HG03064 (cell line): ENCODE measurements around the gene EML1.

Source experiments
- ATAC-seq: cut with Tn5 transposase; IDR thresholded peaks from one replicate; pipeline ENCODE4 v1.9.1; 2021; ENCODE audit warnings: low read depth; ENCODE audit not compliant: unreplicated experiment

Gene EML1

GRCh38 chr14:99802301-99803105, 9.3 kb downstream of the EML1 start:
- ATAC-seq, result no peak

GRCh38 chr14:99803106-99803775, 10.0 kb downstream of the EML1 start:
- no peak for ATAC-seq

DNA sequence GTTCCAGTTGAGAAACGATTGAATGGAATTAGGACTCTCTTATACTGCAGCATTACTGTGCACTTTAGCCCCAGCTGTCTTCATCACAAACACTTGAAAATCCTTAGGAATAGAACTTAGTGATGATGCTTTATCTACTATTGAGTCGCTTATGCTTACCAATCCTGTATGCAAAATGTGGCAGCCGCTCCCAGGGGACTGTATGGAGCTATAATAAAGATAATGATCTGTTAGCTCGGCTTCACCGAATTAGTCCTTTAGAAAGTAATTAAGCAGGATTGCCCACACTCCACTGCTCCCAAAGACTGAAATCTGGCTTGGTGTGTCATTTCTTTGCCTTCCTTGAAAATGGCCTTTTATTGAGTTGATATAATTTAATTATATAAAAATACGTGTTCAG, 10.6 kb downstream of the EML1 start:
- no peak for ATAC-seq

- ATAC-seq, result no peak
Measured at GRCh38 chr14:99805757-99806439, 12.7 kb downstream of the EML1 start.

DNA sequence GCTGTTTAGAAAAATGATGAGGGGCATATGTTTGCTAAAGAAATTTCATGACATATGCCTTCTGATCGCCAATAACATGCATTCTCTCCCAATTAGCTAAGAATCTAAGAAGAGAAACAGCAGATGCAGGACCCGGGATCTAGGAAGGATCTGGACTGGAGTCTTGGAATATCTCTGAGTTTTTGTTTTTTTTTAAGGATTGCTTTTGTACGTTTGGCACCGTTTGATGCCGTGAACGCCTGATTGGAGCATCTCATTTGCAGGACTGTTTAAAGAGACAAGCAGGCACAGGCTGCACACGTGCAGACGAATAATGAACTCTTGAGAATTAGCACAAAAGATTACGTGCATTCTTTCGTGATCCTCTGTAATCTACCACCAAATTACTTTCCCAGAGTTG, 13.6 kb downstream of the EML1 start:
- ATAC-seq, result no peak

DNA sequence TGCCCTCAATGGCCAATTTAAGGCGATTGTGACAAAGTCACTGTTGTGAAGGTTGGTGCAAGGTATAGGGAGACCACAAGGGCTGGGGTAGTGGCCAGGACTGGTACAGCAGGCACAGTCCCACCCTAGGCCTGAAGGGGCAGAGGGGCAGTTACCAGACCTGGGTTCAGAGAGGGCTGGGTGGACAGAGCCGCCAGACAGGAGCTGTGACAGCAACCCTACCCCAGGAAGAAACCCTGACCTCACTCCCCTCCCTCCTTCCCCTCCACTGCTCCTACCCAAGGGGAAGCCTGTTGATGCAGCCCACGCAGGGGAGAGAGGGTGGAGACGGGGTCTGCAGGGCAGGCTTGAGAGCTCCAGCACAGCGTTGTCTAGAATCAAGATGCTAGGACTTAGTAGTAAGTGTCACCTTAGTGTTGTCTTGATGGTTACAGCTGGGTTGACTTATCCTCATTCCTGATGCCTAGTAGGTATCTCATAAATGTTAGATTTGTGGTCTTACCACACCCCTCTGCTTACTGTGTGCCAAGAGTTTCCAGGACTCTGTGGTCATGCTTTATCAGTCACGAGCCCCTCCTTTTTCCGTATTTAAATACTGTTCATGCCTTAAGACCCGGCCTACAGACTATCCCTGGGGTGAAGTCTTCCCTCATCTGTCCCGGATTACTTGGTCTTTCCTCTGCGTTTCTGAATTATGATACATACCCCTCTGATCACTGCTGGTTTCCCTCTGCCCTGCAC, 14.4 kb downstream of the EML1 start:
- no peak for ATAC-seq

DNA sequence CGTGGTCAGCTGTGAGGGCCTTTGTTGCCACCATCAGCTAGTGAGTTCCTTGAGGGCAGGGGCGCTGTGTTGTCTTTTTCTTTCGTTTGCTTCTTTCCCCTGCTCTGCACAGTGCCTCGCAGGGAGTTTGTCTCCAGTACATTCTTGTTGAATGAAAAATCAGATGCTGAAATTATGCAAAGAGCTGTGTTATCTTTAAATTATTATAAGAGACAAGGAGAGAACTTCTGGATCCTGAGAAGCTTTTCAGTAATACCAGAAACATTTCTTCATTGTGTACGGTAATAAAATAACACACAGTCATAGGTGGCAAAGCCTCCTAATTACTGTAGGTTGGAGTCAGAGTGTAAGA, 14.9 kb downstream of the EML1 start:
- no peak for ATAC-seq

DNA sequence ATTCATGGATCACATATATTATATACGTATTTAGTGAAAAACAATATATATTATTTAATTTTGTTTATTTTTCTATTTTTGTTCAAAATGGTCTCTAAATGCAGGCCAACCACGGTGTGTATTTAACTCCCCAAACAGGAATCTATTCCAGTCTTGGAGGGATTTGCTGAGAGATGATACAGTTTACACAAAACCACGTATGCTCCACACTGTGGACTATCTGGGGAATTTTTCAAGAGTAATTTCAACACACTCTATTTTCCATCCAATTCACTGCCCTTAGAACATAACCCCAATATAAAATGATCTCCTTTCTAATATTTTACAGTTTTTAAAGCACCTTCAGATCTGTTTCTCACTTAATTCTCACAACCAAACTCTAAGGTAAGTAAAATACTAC, 15.3 kb downstream of the EML1 start:
- no peak for ATAC-seq

GRCh38 chr14:99809360-99809759, 16.1 kb downstream of the EML1 start:
- ATAC-seq, result no peak

- no peak for ATAC-seq
Measured at GRCh38 chr14:99809859-99810558, 16.8 kb downstream of the EML1 start.

- no peak for ATAC-seq
Measured at GRCh38 chr14:99810559-99810874, 17.3 kb downstream of the EML1 start.

DNA sequence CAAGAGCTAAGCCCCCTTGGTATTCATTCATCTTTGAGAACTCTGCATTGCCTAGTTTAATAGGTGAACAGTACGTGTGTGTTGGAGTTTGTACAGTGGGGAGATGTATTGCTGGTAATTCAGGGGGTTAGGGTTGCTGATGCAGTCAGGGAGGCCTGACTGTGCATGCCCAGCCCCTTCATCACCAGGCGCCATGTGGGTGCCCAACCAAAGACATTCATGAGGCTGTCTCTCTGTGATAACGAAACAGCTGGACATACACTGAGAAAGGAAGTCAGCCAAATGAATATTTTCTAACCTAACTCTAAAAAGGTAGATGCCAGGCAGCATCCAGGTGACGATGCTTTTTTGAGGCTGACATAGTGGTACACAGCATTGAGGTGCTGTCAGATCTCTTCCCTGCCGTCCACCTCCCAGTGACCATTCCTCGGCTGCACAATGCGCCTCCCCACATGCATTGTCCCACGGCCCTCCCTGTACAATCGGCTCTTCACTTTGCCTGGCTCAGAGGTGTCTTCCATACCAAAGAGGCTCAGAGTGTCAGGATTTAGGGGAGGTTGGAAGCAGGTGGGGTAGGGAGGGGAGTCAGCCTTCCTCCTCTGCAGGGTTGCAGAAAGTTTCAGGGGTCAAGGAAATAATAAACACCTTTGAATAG, 19.0 kb downstream of the EML1 start:
- ATAC-seq, result no peak

GRCh38 chr14:99812892-99813291, 19.7 kb downstream of the EML1 start:
- ATAC-seq, result no peak

DNA sequence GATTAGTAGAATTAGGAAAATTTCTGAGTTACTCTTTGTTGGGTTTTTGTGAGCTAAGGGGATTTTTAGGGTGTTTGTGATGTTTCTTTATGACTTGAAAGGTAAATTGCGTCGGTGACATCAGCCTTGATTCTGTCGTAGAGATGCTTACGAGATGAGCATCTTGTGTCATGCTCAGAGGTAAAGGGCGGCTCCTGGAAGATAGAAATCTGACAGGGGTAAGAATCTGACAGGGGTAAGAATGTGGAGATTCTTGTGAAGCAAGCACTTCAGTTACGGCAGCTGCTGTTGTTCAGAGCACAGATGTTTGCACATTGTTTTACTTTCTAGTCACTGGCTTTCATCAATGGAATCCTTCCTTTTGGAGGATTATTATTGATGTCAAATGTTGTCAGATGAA, 22.5 kb downstream of the EML1 start:
- ATAC-seq, result no peak

- no peak for ATAC-seq
Measured at GRCh38 chr14:99816217-99816616, 23.0 kb downstream of the EML1 start.

- ATAC-seq, result no peak
Measured at GRCh38 chr14:99816642-99817041, 23.4 kb downstream of the EML1 start.

GRCh38 chr14:99817331-99817730, 24.1 kb downstream of the EML1 start:
- ATAC-seq, result no peak

GRCh38 chr14:99818503-99819036, 25.4 kb downstream of the EML1 start:
- no peak for ATAC-seq

DNA sequence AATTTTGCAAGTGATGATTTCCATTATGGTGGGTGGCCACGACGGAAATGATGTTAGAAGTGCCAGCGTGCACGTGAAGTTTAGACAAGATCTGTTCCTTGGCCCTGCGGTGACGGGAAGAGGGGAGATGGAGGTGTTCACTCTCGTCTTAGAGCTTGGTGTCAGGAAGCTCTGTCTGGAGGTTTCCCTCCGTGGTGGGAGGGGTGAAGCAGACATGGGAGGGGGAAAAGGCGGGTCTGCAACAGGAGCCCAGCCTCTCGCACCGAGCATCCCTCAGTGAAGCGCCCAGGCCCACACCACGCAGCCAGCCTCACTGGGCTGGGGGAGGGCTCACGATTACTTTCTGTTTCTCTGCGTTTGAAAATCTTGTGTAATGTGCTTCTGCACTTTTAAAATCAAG, 26.3 kb downstream of the EML1 start:
- no peak for ATAC-seq
